OCI-LY3 (cell line): Measurements from ENCODE around the gene IFNA17.

Experiments
- EZH2phosphoT487 ChIP-seq: fragments of 200-600 bp; shearing (Covaris generic); IDR thresholded peaks from 2 replicates; pipeline ENCODE4 v1.6.1; 2018; ENCODE audit warnings: antibody characterized with exemption, mixed run types, low read depth
- TF ChIP-seq, protein P1 (sequence below): fragments of 200-600, 300-600 bp; sonication (generic); IDR thresholded peaks from 2 replicates; pipeline ENCODE4 v1.5.1; 2014; ENCODE audit warnings: antibody characterized with exemption, low read length, low read depth

DNA sequence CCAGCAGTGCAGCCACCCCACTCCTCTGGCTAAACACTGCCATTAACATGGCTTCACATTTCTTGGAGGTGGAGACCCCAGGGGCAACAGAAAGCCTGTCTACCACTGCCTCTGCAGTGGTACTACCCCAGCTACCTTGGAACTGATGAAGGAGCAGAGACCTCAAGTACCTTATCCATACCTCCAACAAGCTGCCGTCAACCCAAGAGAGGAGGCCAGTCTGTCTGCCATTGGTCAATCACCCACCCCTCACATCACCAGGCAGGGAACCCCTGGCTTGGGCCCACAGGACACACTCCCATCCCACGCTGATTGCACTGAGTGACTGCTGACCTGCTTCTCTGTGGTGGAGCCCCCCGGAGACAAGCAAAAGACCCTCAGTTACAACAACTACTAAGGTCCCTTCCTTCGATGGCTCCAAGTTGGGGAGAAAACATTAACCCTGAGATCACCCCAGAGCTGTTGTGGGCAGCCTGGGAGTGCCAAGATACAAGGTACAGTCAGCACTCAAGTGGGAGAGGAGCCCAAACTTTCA is 6.2 kb upstream of the IFNA17 start:
- TF ChIP-seq, protein P1, sequence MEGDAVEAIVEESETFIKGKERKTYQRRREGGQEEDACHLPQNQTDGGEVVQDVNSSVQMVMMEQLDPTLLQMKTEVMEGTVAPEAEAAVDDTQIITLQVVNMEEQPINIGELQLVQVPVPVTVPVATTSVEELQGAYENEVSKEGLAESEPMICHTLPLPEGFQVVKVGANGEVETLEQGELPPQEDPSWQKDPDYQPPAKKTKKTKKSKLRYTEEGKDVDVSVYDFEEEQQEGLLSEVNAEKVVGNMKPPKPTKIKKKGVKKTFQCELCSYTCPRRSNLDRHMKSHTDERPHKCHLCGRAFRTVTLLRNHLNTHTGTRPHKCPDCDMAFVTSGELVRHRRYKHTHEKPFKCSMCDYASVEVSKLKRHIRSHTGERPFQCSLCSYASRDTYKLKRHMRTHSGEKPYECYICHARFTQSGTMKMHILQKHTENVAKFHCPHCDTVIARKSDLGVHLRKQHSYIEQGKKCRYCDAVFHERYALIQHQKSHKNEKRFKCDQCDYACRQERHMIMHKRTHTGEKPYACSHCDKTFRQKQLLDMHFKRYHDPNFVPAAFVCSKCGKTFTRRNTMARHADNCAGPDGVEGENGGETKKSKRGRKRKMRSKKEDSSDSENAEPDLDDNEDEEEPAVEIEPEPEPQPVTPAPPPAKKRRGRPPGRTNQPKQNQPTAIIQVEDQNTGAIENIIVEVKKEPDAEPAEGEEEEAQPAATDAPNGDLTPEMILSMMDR, result no peak
- no peak for TF ChIP-seq EZH2phosphoT487
